Medulla oblongata (tissue), 1 donor: Measurements from ENCODE around the gene PCDHGA10.
A peak's percentile ranks its signal among the peaks of the same experiment; 100 is the strongest.
"Not testable (repeated sequence)": the region's sequence is repeated elsewhere in the genome, so short reads cannot be mapped to it uniquely, and the experiment has no call there.

Experiments
- DNase-seq: peaks from one replicate; pipeline ENCODE4 v3.0.0-alpha.2; 2015; ENCODE audit errors: extremely low spot score

PCDHGA10 gene

GRCh38 chr5:141412854-141413539 is at the start of gene PCDHGA10:
PCDHGA10 (plus strand) TSS chr5:141412987; CDS start chr5:141413176, 189 bp downstream.
- DNase-seq = peak; percentile 25

- DNase-seq = no peak
Measured at GRCh38 chr5:141363952-141364660, 48.7 kb upstream of the PCDHGA10 start, which contains the start of gene PCDHGA5. PCDHGA5 (plus strand) TSS chr5:141364162; CDS start chr5:141364331, 169 bp downstream.

- no peak for DNase-seq
Measured at GRCh38 chr5:141366016-141366896, 46.5 kb upstream of the PCDHGA10 start.

GRCh38 chr5:141369994-141370848 is 42.6 kb upstream of the PCDHGA10 start, which contains the start of gene PCDHGB3:
PCDHGB3 (plus strand) TSS chr5:141370242; CDS start chr5:141370395, 153 bp downstream.
- peak; percentile 4 for DNase-seq

GRCh38 chr5:141371572-141372475 is 41.0 kb upstream of the PCDHGA10 start:
- DNase-seq = no peak

- no peak for DNase-seq
Measured at GRCh38 chr5:141373673-141374317, 39.0 kb upstream of the PCDHGA10 start, which contains the start of gene PCDHGA6. PCDHGA6 (plus strand) TSS chr5:141373891; CDS start chr5:141374084, 193 bp downstream.

GRCh38 chr5:141374627-141375026 is 38.2 kb upstream of the PCDHGA10 start:
- no peak for DNase-seq

- DNase-seq = not testable (repeated sequence)
Measured at GRCh38 chr5:141375444-141376155, 37.2 kb upstream of the PCDHGA10 start.

- DNase-seq = no peak
Measured at GRCh38 chr5:141382469-141383294, 30.1 kb upstream of the PCDHGA10 start, which contains the start of gene PCDHGA7. PCDHGA7 (plus strand) TSS chr5:141382742; CDS start chr5:141382900, 158 bp downstream.

GRCh38 chr5:141383345-141383744 is 29.4 kb upstream of the PCDHGA10 start:
- DNase-seq = no peak

GRCh38 chr5:141384471-141385267 is 28.1 kb upstream of the PCDHGA10 start:
- no peak for DNase-seq

- peak; percentile 4 for DNase-seq
Measured at GRCh38 chr5:141387557-141388311, 25.1 kb upstream of the PCDHGA10 start, which contains the start of gene PCDHGB4. PCDHGB4 (plus strand) TSS chr5:141387698; CDS start chr5:141387885, 187 bp downstream.

GRCh38 chr5:141388661-141389060 is 24.1 kb upstream of the PCDHGA10 start:
- DNase-seq = no peak

- no peak for DNase-seq
Measured at GRCh38 chr5:141389153-141390042, 23.4 kb upstream of the PCDHGA10 start.
